Testis (tissue), 2 donors: ENCODE measurements around the gene ACSM6.

Source experiments
- CTCF ChIP-seq, 3 experiments: fragments of 450-650 bp in 2 of 3; fragments of 200-600 bp in 1 of 3; sonication (generic) in 1 of 3; IDR thresholded peaks; one replicate each; pipeline ENCODE4 v1.5.1; 2016 to 2019; ENCODE audit warnings: antibody characterized with exemption in 3 of 3, mild to moderate bottlenecking in 2 of 3, moderate library complexity in 1 of 3
- POLR2A ChIP-seq: fragments of 450-650 bp; IDR thresholded peaks from one replicate; pipeline ENCODE4 v1.6.1; 2017; ENCODE audit warnings: antibody characterized with exemption, mild to moderate bottlenecking, moderate library complexity

GRCh38 chr10:95188593-95188992 is 5.4 kb upstream of the ACSM6 start:
- no peak for TF ChIP-seq POLR2A
- no peak for TF ChIP-seq CTCF (IDR thresholded peaks at IDR 0.05)
